Brain pericyte (primary cell): ENCODE data around the gene TUFT1.
"Not testable (repeated sequence)": the region's sequence is repeated elsewhere in the genome, so short reads cannot be mapped to it uniquely, and the experiment has no call there.

Experiments
- DNase-seq: peaks from one replicate; pipeline ENCODE4 v3.0.0-alpha.2; 2012; ENCODE audit warnings: low read depth, low spot score

The TUFT1 gene

GRCh38 chr1:151512326-151512725 lies 27.8 kb upstream of the TUFT1 start:
- DNase-seq, result no peak

- no peak for DNase-seq
Observed at GRCh38 chr1:151512801-151513625, 27.1 kb upstream of the TUFT1 start.

- no peak for DNase-seq
Observed at GRCh38 chr1:151513626-151514121, 26.4 kb upstream of the TUFT1 start.

GRCh38 chr1:151514366-151514765 lies 25.7 kb upstream of the TUFT1 start:
- no peak for DNase-seq

DNA sequence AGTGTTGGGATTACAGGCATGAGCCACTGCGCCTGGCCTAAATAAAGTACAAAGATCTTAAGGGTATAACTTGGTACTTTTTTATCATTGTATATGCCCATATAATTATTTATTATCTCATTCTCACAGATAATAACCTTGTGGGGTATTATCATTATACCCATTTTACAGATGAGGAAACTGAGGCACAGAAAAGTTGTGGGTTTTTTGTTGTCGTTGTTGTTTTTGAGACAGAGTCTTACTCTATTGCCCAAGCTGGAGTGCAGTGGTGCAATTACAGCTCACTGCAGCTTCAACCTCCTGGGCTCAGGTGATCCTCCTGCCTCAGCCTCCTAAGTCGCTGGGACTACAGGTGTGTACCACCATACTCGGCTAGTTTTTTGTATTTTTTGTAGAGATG lies 24.8 kb upstream of the TUFT1 start:
- no peak for DNase-seq

DNA sequence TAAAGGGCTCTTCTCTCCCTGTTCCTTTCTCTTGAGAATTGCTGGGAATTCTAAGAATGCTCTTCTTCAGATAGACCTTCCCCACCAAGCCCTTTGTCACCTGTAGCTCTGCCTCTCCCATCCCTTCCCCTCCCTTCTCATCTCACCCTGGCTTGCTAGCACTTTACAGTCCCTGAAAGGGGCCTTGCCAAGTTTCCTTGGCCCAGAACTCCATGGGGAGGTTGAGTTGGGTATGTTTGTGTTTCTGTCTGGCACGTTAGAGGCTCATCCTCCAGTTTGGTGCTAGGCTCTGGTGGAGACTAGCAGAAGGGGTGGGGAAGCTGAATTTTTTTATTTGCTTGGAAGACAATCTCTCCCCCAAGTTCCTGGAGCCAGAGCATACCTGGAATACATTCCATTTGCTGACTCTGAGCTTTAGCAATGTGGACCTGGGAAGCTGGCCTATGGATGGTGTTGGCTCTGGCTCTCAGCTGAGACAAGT lies 24.0 kb upstream of the TUFT1 start:
- DNase-seq, result no peak

DNA sequence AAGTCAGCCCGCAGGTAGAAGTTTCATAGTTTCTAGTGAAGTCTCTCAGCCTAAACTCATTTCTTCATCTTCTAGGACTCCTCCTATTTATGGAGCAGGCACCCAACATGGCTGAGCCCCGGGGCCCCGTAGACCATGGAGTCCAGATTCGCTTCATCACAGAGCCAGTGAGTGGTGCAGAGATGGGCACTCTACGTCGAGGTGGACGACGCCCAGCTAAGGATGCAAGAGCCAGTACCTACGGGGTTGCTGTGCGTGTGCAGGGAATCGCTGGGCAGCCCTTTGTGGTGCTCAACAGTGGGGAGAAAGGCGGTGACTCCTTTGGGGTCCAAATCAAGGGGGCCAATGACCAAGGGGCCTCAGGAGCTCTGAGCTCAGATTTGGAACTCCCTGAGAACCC lies 21.7 kb upstream of the TUFT1 start:
- no peak for DNase-seq

GRCh38 chr1:151518936-151519335 lies 21.2 kb upstream of the TUFT1 start:
- DNase-seq, result no peak

- no peak for DNase-seq
Observed at GRCh38 chr1:151519667-151520066, 20.4 kb upstream of the TUFT1 start.

DNA sequence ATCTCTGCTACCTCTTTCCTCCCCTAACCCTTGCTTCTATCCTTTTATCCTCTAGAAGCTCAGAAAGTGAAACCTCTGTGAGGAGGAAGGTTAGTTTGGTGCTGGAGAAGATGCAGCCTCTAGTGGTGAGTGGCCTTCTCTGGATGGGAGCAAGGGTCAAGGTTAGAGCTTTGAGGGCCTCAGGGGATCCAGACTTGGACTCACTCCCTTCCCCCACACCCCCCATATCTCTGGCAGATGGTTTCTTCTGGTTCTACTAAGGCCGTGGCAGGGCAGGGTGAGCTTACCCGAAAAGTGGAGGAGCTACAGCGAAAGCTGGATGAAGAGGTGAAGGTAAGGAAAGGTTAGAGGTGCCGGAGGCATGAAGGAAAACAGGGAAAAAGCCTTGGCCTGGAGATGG lies 19.8 kb upstream of the TUFT1 start:
- no peak for DNase-seq

- not testable (repeated sequence) for DNase-seq
Observed at GRCh38 chr1:151522427-151522826, 17.7 kb upstream of the TUFT1 start.

DNA sequence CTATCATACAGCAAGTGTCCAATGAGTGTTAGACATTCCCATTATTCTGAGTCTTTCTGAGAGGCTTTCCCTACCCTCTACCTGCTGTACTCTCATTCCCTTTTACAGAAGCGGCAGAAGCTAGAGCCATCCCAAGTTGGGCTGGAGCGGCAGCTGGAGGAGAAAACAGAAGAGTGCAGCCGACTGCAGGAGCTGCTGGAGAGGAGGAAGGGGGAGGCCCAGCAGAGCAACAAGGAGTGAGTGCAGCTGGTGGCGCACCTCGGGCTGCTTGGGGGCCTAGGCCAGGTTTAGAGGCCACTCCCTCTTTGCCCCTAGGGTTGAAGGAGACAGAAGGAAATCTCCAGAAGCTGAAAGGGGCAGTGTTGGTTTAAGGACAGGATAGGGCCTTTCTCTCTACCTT lies 16.8 kb upstream of the TUFT1 start:
- DNase-seq, result no peak

- no peak for DNase-seq
Observed at GRCh38 chr1:151524736-151525135, 15.4 kb upstream of the TUFT1 start.

DNA sequence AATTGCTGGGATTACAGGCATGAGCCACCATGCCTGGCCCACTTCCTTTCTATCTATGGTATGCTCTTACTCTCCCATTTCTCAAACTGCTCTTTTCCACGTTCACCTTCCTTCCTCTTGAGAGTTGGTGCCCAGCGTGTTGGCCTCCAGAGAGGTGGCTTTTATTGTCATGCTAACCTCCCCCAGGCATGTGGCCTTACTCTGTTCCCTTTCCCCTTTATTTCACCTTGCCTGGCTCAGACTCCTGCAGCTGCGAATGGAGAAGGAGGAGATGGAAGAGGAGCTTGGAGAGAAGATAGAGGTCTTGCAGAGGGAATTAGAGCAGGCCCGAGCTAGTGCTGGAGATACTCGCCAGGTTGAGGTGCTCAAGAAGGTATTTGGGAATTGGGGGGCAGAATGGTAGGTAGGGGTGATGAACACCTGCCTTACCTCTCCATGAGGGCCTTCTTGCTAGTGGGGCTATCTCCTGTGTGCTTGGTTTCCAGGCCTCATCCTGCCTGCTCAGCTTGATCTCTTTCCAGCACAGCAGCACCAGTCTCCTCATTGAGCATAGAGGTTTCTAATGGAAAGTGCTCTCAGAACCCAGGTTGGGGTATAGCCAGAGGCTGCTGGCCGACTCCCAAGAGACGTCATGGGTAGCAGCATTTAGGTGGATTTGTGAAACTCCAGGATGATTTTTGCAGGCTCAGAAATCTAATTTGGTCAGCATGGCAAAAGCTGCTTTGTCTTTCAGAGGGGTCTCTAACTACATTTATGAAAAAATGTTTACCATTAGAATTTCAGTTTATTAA lies 13.2 kb upstream of the TUFT1 start:
- no peak for DNase-seq

GRCh38 chr1:151529211-151529702 lies 10.9 kb upstream of the TUFT1 start:
- DNase-seq, result no peak

DNA sequence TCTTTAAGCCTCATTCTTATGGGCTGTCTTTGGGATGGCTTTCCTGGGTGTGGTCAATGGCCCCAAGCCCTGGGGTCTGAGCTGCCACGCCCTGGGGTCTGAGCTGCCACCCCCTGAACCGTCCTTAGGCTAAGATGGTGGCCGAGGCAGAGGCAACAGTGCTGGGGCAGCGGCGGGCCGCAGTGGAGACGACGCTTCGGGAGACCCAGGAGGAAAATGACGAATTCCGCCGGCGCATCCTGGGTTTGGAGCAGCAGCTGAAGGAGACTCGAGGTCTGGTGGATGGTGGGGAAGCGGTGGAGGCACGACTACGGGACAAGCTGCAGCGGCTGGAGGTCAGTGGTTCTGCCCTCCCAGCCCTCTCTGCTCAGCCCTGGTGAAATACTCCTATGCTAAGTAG lies 10.3 kb upstream of the TUFT1 start:
- no peak for DNase-seq

DNA sequence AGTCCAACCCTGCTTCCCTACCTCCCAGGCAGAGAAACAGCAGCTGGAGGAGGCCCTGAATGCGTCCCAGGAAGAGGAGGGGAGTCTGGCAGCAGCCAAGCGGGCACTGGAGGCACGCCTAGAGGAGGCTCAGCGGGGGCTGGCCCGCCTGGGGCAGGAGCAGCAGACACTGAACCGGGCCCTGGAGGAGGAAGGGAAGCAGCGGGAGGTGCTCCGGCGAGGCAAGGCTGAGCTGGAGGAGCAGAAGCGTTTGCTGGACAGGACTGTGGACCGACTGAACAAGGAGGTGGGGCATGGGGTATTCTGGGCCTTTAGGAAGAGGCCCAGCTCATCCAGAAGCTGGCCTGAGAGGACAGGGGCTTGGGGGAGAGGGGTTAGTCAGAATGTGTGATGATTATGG lies 9.6 kb upstream of the TUFT1 start:
- no peak for DNase-seq

GRCh38 chr1:151533870-151534269 lies 6.2 kb upstream of the TUFT1 start:
- no peak for DNase-seq

GRCh38 chr1:151534662-151535278 lies 5.3 kb upstream of the TUFT1 start:
- no peak for DNase-seq

- DNase-seq, result no peak
Observed at GRCh38 chr1:151535326-151536271, 4.5 kb upstream of the TUFT1 start.

- no peak for DNase-seq
Observed at GRCh38 chr1:151536499-151536898, 3.6 kb upstream of the TUFT1 start.
